ENCODE measurements around the gene GPC4.

DNA sequence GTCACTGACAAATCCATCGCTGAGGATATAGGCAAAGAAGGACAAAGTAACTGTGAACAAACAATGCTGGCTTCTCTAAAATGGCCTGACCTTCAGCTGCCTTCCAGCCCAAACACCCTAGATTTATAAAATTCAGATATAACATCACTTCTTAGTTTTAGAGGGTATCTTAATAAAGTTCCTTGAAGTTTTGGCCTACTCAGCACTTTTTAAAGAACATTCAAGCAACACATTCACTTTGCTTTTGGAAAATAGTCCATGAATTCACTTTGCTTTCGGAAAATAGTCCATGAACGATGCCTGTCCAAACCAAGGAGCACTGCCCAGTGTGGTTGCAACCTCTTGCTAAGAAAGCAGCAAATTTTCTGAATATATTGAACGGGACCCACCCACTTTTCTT is 142.1 kb downstream of the GPC4 start:
- TF ChIP-seq, protein P1, sequence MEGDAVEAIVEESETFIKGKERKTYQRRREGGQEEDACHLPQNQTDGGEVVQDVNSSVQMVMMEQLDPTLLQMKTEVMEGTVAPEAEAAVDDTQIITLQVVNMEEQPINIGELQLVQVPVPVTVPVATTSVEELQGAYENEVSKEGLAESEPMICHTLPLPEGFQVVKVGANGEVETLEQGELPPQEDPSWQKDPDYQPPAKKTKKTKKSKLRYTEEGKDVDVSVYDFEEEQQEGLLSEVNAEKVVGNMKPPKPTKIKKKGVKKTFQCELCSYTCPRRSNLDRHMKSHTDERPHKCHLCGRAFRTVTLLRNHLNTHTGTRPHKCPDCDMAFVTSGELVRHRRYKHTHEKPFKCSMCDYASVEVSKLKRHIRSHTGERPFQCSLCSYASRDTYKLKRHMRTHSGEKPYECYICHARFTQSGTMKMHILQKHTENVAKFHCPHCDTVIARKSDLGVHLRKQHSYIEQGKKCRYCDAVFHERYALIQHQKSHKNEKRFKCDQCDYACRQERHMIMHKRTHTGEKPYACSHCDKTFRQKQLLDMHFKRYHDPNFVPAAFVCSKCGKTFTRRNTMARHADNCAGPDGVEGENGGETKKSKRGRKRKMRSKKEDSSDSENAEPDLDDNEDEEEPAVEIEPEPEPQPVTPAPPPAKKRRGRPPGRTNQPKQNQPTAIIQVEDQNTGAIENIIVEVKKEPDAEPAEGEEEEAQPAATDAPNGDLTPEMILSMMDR (conservative IDR thresholded peaks at IDR 0.05 in 1 of 2, IDR thresholded peaks at IDR 0.05 in 1 of 2; ENCODE audit: low read depth in 1 of 2, low read length in 2 of 2), result no peak
- TF ChIP-seq EZH2 (IDR thresholded peaks at IDR 0.05; ENCODE audit: low read length, missing control alignments), result no peak

All from fibroblast of lung (primary cell).